GM18502 (cell line): ENCODE data around the gene SHC3.

Experiments
- ATAC-seq: cut with Tn5 transposase; IDR thresholded peaks from one replicate; pipeline ENCODE4 v1.9.1; 2021; ENCODE audit warnings: mild to moderate bottlenecking; ENCODE audit not compliant: unreplicated experiment, poor library complexity

SHC3 gene

GRCh38 chr9:89066835-89067234 lies 111.8 kb downstream of the SHC3 start:
- no peak for ATAC-seq

- ATAC-seq: no peak
Observed at GRCh38 chr9:89065921-89066320, 112.7 kb downstream of the SHC3 start.

GRCh38 chr9:89060790-89061189 lies 117.8 kb downstream of the SHC3 start:
- no peak for ATAC-seq

GRCh38 chr9:89059925-89060506 lies 118.6 kb downstream of the SHC3 start:
- ATAC-seq: no peak

- ATAC-seq: no peak
Observed at GRCh38 chr9:89058906-89059305, 119.7 kb downstream of the SHC3 start.

GRCh38 chr9:89054865-89055495 lies 123.6 kb downstream of the SHC3 start:
- no peak for ATAC-seq

GRCh38 chr9:89053301-89053700 lies 125.3 kb downstream of the SHC3 start:
- ATAC-seq: no peak

GRCh38 chr9:89052470-89053097 lies 126.0 kb downstream of the SHC3 start:
- ATAC-seq: no peak

- no peak for ATAC-seq
Observed at GRCh38 chr9:89051421-89052025, 127.1 kb downstream of the SHC3 start.

GRCh38 chr9:89049646-89050045 lies 129.0 kb downstream of the SHC3 start:
- no peak for ATAC-seq

- no peak for ATAC-seq
Observed at GRCh38 chr9:89048616-89049015, 130.0 kb downstream of the SHC3 start.

GRCh38 chr9:89047667-89048066 lies 131.0 kb downstream of the SHC3 start:
- no peak for ATAC-seq

- ATAC-seq: no peak
Observed at GRCh38 chr9:89046832-89047231, 131.8 kb downstream of the SHC3 start.

- ATAC-seq: no peak
Observed at GRCh38 chr9:89044881-89045280, 133.7 kb downstream of the SHC3 start.

- ATAC-seq: no peak
Observed at GRCh38 chr9:89044104-89044503, 134.5 kb downstream of the SHC3 start.

- ATAC-seq: no peak
Observed at GRCh38 chr9:89042984-89043383, 135.6 kb downstream of the SHC3 start.

- ATAC-seq: no peak
Observed at GRCh38 chr9:89039664-89040063, 139.0 kb downstream of the SHC3 start.

- no peak for ATAC-seq
Observed at GRCh38 chr9:89039104-89039465, 139.5 kb downstream of the SHC3 start.

GRCh38 chr9:89038382-89039103 lies 140.1 kb downstream of the SHC3 start:
- no peak for ATAC-seq

GRCh38 chr9:89037891-89038290 lies 140.7 kb downstream of the SHC3 start:
- ATAC-seq: no peak

GRCh38 chr9:89037346-89037745 lies 141.3 kb downstream of the SHC3 start:
- ATAC-seq: no peak
